ENCODE data around the gene USP17L19.
"Not testable (repeated sequence)": the region's sequence is repeated elsewhere in the genome, so short reads cannot be mapped to it uniquely, and the experiment has no call there.

USP17L19 gene

GRCh38 chr4:9253078-9253477 is at the start of gene USP17L19:
Gene USP17L19 (plus strand): TSS chr4:9253378. CDS start chr4:9253378, 0 bp downstream.
- DNase-seq: not testable (repeated sequence)

- not testable (repeated sequence) for DNase-seq
These were observed 42.8 kb upstream of the USP17L19 start, which contains the start of gene USP17L10 for GRCh38 chr4:9210357-9210756. Gene USP17L10 (plus strand): TSS chr4:9210657. CDS start chr4:9210657, 0 bp downstream.

GRCh38 chr4:9214701-9215100 is 38.5 kb upstream of the USP17L19 start:
- not testable (repeated sequence) for DNase-seq

GRCh38 chr4:9215105-9215504 is 38.1 kb upstream of the USP17L19 start, which contains the start of gene USP17L11:
Gene USP17L11 (plus strand): TSS chr4:9215405. CDS start chr4:9215405, 0 bp downstream.
- not testable (repeated sequence) for DNase-seq

- DNase-seq: not testable (repeated sequence)
These were observed 33.3 kb upstream of the USP17L19 start, which contains the start of gene USP17L12 for GRCh38 chr4:9219852-9220251. Gene USP17L12 (plus strand): TSS chr4:9220152. CDS start chr4:9220152, 0 bp downstream.

- not testable (repeated sequence) for DNase-seq
These were observed 28.6 kb upstream of the USP17L19 start, which contains the start of gene USP17L13 for GRCh38 chr4:9224596-9224995. Gene USP17L13 (plus strand): TSS chr4:9224896. CDS start chr4:9224896, 0 bp downstream.

GRCh38 chr4:9230249-9230648 is 22.9 kb upstream of the USP17L19 start:
- not testable (repeated sequence) for DNase-seq

GRCh38 chr4:9234085-9234484 is 19.1 kb upstream of the USP17L19 start, which contains the start of gene USP17L15:
Gene USP17L15 (plus strand): TSS chr4:9234385. CDS start chr4:9234385, 0 bp downstream.
- not testable (repeated sequence) for DNase-seq

GRCh38 chr4:9238461-9238860 is 14.7 kb upstream of the USP17L19 start:
- DNase-seq: not testable (repeated sequence)

GRCh38 chr4:9243579-9243978 is 9.6 kb upstream of the USP17L19 start, which contains the start of gene USP17L17:
Gene USP17L17 (plus strand): TSS chr4:9243879. CDS start chr4:9243879, 0 bp downstream.
- not testable (repeated sequence) for DNase-seq

GRCh38 chr4:9247953-9248680 is 5.1 kb upstream of the USP17L19 start, which contains the start of gene USP17L18:
Gene USP17L18 (plus strand): TSS chr4:9248630. CDS start chr4:9248630, 0 bp downstream.
- DNase-seq: not testable (repeated sequence)

- not testable (repeated sequence) for DNase-seq
These were observed 4.6 kb downstream of the USP17L19 start, which contains the start of gene USP17L20 for GRCh38 chr4:9257824-9258223. Gene USP17L20 (plus strand): TSS chr4:9258124. CDS start chr4:9258124, 0 bp downstream.

- not testable (repeated sequence) for DNase-seq
These were observed 9.4 kb downstream of the USP17L19 start, which contains the start of gene USP17L21 for GRCh38 chr4:9262572-9262971. Gene USP17L21 (plus strand): TSS chr4:9262872. CDS start chr4:9262872, 0 bp downstream.

- DNase-seq: not testable (repeated sequence)
These were observed 14.1 kb downstream of the USP17L19 start, which contains the start of gene USP17L22 for GRCh38 chr4:9267319-9267718. Gene USP17L22 (plus strand): TSS chr4:9267619. CDS start chr4:9267619, 0 bp downstream.

- DNase-seq: not testable (repeated sequence)
These were observed 18.5 kb downstream of the USP17L19 start for GRCh38 chr4:9271719-9272118.
